Measurements from ENCODE around the gene LRRC56. TPM values are rescaled to one million over a fixed set of nuclear protein-coding genes. Genes with fewer than 3 reads are reported as not detected.

Gene LRRC56
- polyA plus RNA-seq, 2 of the 4 experiments (the other 2 are of a cell fraction) = 0.32 to 1.0 TPM

- Histone ChIP-seq H3K4me2 (no peak overlapping the region), H3K4me1 (peaks cover 12% of the 10 kb centered on the region), H3K4me3 (no peak overlapping the region), H3K27ac (no peak overlapping the region), H3K9me3 (no peaks in the 10 kb centered on the region)
- ChIA-PET CTCF (interaction anchor here (0.8 to 3.1 kb wide), 3 partner anchors 16 to 185 kb away, joined by 3 to 21 read pairs (median 3); no protein-coding TSS in a partner anchor), POLR2A (no interaction called here)
- TF ChIP-seq BHLHE40 (IDR thresholded peaks at IDR 0.05; ENCODE audit: low read depth, low read length) (no peak), CHD2 (IDR thresholded peaks at IDR 0.05; ENCODE audit: low read length, partially characterized antibody) (no peak), GATA3 (IDR thresholded peaks at IDR 0.05; ENCODE audit: borderline replicate concordance) (no peak), FOSL2 (IDR thresholded peaks at IDR 0.05) (no peak), FOSL2 (CRISPR knock-in tag; IDR thresholded peaks at IDR 0.05) (no peak), ZSCAN20 (CRISPR knock-in tag; IDR thresholded peaks at IDR 0.05) (no peak), CBX8 (IDR thresholded peaks at IDR 0.05) (no peak), KDM1A (IDR thresholded peaks at IDR 0.05; ENCODE audit: low read depth) (no peak), EHF (CRISPR knock-in tag; IDR thresholded peaks at IDR 0.05) (no peak), MYC (IDR thresholded peaks at IDR 0.05; ENCODE audit: borderline replicate concordance, low read length) (no peak), TFCP2L1 (CRISPR knock-in tag; IDR thresholded peaks at IDR 0.05) (no peak), PHF8 (IDR thresholded peaks at IDR 0.05; ENCODE audit: borderline replicate concordance, low read depth) (no peak), NFE2L2 (conservative IDR thresholded peaks at IDR 0.05; ENCODE audit: low read length) (no peak), JUNB (IDR thresholded peaks at IDR 0.05) (no peak), ATOH8 (CRISPR knock-in tag; IDR thresholded peaks at IDR 0.05; ENCODE audit: low read depth) (no peak), BCL3 (IDR thresholded peaks at IDR 0.05) (no peak)
- ATAC-seq (no peak), FAIRE-seq (no peak), DNase-seq (ENCODE audit: low read depth in 1 of 2, low spot score in 1 of 2) (no peak)
- WGBS (ENCODE audit: missing lambda C conversion rate) = 91% methylated on average over 20 of the region's 20 CpGs
These were observed 1.2 kb downstream of the LRRC56 start for GRCh38 chr11:538431-539051.

DNA sequence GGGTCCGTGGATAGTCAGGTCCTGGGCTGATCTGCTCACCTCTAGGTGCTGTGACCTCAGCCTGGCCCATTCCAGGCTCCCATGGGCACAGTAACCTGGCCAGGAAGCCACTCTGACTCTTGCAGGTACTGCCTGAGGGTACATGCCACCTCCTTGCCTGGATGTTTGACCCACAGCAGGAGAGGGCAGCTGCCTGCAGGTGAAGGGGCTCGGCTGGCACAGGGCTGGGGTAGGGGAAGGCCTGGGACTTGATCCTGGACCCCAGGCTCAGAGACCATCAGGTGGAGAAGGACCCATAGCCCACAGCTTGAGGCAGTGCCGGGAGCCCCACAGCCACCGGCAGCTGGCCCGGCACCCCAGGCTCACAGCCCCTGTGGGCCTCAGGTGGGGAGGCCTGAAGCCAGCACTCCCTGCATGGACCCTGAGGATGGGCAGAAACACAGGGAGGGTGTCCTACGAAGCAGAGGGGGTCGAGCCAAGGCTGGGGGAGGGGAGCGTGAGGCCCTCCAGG lies 2.7 kb downstream of the LRRC56 start:
- H3K4me3 ChIP-seq = no peak overlapping the region
- TF ChIP-seq MAZ (IDR thresholded peaks at IDR 0.05; ENCODE audit: borderline replicate concordance, low read depth, low read length) (no peak), ZC3H11A (IDR thresholded peaks at IDR 0.05) (no peak), HOXB5 (CRISPR knock-in tag; IDR thresholded peaks at IDR 0.05) (no peak), KDM5A (IDR thresholded peaks at IDR 0.05) (no peak), TFCP2L1 (CRISPR knock-in tag; IDR thresholded peaks at IDR 0.05) (no peak), CHD2 (IDR thresholded peaks at IDR 0.05; ENCODE audit: low read length, partially characterized antibody) (no peak)
- TF ChIP-seq, protein P1, sequence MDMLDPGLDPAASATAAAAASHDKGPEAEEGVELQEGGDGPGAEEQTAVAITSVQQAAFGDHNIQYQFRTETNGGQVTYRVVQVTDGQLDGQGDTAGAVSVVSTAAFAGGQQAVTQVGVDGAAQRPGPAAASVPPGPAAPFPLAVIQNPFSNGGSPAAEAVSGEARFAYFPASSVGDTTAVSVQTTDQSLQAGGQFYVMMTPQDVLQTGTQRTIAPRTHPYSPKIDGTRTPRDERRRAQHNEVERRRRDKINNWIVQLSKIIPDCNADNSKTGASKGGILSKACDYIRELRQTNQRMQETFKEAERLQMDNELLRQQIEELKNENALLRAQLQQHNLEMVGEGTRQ (IDR thresholded peaks at IDR 0.05) = no peak
- TF ChIP-seq, protein P2, sequence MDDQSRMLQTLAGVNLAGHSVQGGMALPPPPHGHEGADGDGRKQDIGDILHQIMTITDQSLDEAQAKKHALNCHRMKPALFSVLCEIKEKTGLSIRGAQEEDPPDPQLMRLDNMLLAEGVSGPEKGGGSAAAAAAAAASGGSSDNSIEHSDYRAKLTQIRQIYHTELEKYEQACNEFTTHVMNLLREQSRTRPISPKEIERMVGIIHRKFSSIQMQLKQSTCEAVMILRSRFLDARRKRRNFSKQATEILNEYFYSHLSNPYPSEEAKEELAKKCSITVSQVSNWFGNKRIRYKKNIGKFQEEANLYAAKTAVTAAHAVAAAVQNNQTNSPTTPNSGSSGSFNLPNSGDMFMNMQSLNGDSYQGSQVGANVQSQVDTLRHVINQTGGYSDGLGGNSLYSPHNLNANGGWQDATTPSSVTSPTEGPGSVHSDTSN (IDR thresholded peaks at IDR 0.05) = no peak
- POLR2A ChIA-PET = no interaction called here
- H3K4me1 ChIP-seq = 0 out of 3 replicates have a peak, but pooled peaks cover 3% of the 10 kb centered on the region
- H3K4me2 ChIP-seq = no peak overlapping the region
- H3K9me3 ChIP-seq = no peaks in the 10 kb centered on the region
- WGBS (ENCODE audit: missing lambda C conversion rate) = 90% methylated on average over 5 of the region's 8 CpGs
- DNase-seq (ENCODE audit: low read depth in 1 of 2, low spot score in 1 of 2) = no peak
- ATAC-seq = no peak
- no peak for FAIRE-seq
- CTCF ChIA-PET = interaction anchor here (1.1 to 3.1 kb wide), 3 partner anchors 15 to 22 kb away, joined by 5 to 21 read pairs (median 8); no protein-coding TSS in a partner anchor
- H3K27ac ChIP-seq = no peak overlapping the region
